HepG2 (cell line): ENCODE data around the gene ATRIP. TPM values are rescaled to one million over a fixed set of nuclear protein-coding genes. Genes with fewer than 3 reads are reported as not detected.
"Not testable (repeated sequence)": the region's sequence is repeated elsewhere in the genome, so short reads cannot be mapped to it uniquely, and the experiment has no call there.

ENCODE experiments used
- ATAC-seq: fragments of 200-7000 bp; cut with Tn5 transposase; 3 replicates; pipeline ENCODE4 v1.9.1; 2020; ENCODE audit warnings: mild to moderate bottlenecking, moderate library complexity
- BruUV-seq: library from RNA; stranded (reverse); fragments of 400-500 nt; replicated peaks from 2 replicates; lab custom pipeline; 2021; lab: Mats Ljungman, UMichigan
- CTCF ChIA-PET: fragments of 300-600 bp; formaldehyde crosslinking; extraction: SDS; loops from one replicate; lab custom pipeline; 2021; ENCODE audit warnings: low total read pairs, inconsistent platforms, low intra/inter-chr PET ratio; lab: Yijun Ruan, JAX
- POLR2A ChIA-PET: fragments of 350-600 bp; sonication (Branson Sonifier 250); formaldehyde crosslinking; loops from one replicate; lab custom pipeline; 2020; ENCODE audit warnings: antibody characterized with exemption, inconsistent platforms; lab: Yijun Ruan, JAX
- DNase-seq: peaks from one replicate; pipeline ENCODE4 v3.0.0-alpha.2; 2015; ENCODE audit warnings: low spot score
- FAIRE-seq: peaks from 3 replicates; lab custom pipeline; 2011; peaks lifted over from hg19 to GRCh38; lab: Jason Lieb, UNC
- H2AFZ ChIP-seq: one replicate; pipeline ENCODE4 v1.6.1; 2011; ENCODE audit warnings: low read length, inconsistent platforms
- H3K27ac ChIP-seq: fragments of 300-600 bp; 3 replicates; pipeline ENCODE4 v1.8.0; 2011; ENCODE audit warnings: mixed run types, mild to moderate bottlenecking, mixed read lengths, low read length, inconsistent platforms; ENCODE audit not compliant: insufficient read depth; ENCODE audit errors: extremely low read length
- H3K27me3 ChIP-seq, 2 experiments: fragments of 200-600 bp in 1 of 2; 2 replicates in 1 of 2; 3 replicates in 1 of 2; pipeline versions ENCODE4 v1.6.0 to v1.8.0; 2011; ENCODE audit warnings: low read length in 2 of 2, mild to moderate bottlenecking in 2 of 2, moderate library complexity in 2 of 2, inconsistent platforms in 1 of 2; ENCODE audit not compliant: insufficient read depth in 2 of 2, control insufficient read depth in 1 of 2
- H3K36me3 ChIP-seq, 2 experiments: fragments of 200-600 bp in 1 of 2; replicated peaks in 1 of 2; 2 replicates in 1 of 2; 3 replicates in 1 of 2; pipeline versions ENCODE4 v1.5.1 to v1.8.0; 2011; ENCODE audit warnings: low read length in 2 of 2, inconsistent platforms in 1 of 2; ENCODE audit not compliant: insufficient read depth in 2 of 2, control insufficient read depth in 1 of 2
- H3K4me1 ChIP-seq: 2 replicates; pipeline ENCODE4 v1.5.1; 2012; ENCODE audit warnings: low read length, inconsistent platforms; ENCODE audit not compliant: insufficient read depth
- H3K4me2 ChIP-seq: 2 replicates; pipeline ENCODE4 v1.6.0; 2011; ENCODE audit warnings: low read depth, low read length, inconsistent platforms
- H3K4me3 ChIP-seq, 3 experiments: fragments of 200-600 bp in 1 of 3; sonication (generic), shearing (Covaris generic) in 1 of 3; replicated peaks in 1 of 3; 2 replicates each; pipeline ENCODE4 v1.5.1; 2011 to 2016; ENCODE audit warnings: low read length in 3 of 3, inconsistent platforms in 2 of 3, low read depth in 2 of 3, mild to moderate bottlenecking in 2 of 3, control low read depth in 1 of 3, mixed read lengths in 1 of 3; ENCODE audit not compliant: insufficient read depth in 1 of 3
- H3K79me2 ChIP-seq: one replicate; pipeline ENCODE4 v1.6.1; 2011; ENCODE audit warnings: low read length, inconsistent platforms; ENCODE audit not compliant: insufficient read depth
- H3K9ac ChIP-seq: 2 replicates; pipeline ENCODE4 v1.6.0; 2011; ENCODE audit warnings: mild to moderate bottlenecking, low read depth, low read length, inconsistent platforms; ENCODE audit not compliant: insufficient read depth
- H3K9me3 ChIP-seq: 2 replicates; pipeline ENCODE4 v1.5.1; 2012; ENCODE audit warnings: mild to moderate bottlenecking, low read length
- H4K20me1 ChIP-seq: 2 replicates; pipeline ENCODE4 v1.6.0; 2011; ENCODE audit warnings: inconsistent platforms, mild to moderate bottlenecking, low read length, moderate library complexity; ENCODE audit not compliant: insufficient read depth
- ETV6 ChIP-seq: sonication (generic); formaldehyde crosslinking; conservative IDR thresholded peaks from 2 replicates; pipeline ENCODE4 v1.4.0; 2020; ENCODE audit warnings: missing genetic modification reagents
- SOX13 ChIP-seq, 3 experiments: fragments of 450-650 bp in 1 of 3; sonication (generic) in 1 of 3; formaldehyde crosslinking in 1 of 3; IDR thresholded peaks in 2 of 3; conservative IDR thresholded peaks in 1 of 3; 2 replicates each; pipeline versions ENCODE4 v1.5.0 to v1.6.1; 2016 to 2020; ENCODE audit warnings: antibody characterized with exemption in 1 of 3, mild to moderate bottlenecking in 1 of 3, missing compliant biosample characterization in 1 of 3, missing genetic modification reagents in 1 of 3, moderate library complexity in 1 of 3
- ZMYM3 ChIP-seq: sonication (generic); formaldehyde crosslinking; IDR thresholded peaks from 2 replicates; pipeline ENCODE4 v1.5.1; 2020; ENCODE audit warnings: mild to moderate bottlenecking, missing genetic modification reagents
- ZNF362 ChIP-seq: sonication (generic); formaldehyde crosslinking; IDR thresholded peaks from 2 replicates; pipeline ENCODE4 v1.4.0; 2020; ENCODE audit warnings: missing genetic modification reagents, mild to moderate bottlenecking, borderline replicate concordance
- ZNF770 ChIP-seq: sonication (generic); formaldehyde crosslinking; IDR thresholded peaks from 2 replicates; pipeline ENCODE4 v1.5.0; 2020; ENCODE audit warnings: mild to moderate bottlenecking, missing genetic modification reagents
- ZSCAN25 ChIP-seq: sonication (generic); formaldehyde crosslinking; IDR thresholded peaks from 2 replicates; pipeline ENCODE4 v1.8.0; 2022; ENCODE audit warnings: mild to moderate bottlenecking, missing genetic modification reagents
- WGBS: methylation state at CpG from one replicate; pipeline ENCODE4 v1.1.6; 2017; ENCODE audit warnings: low lambda C conversion rate; 5-methylcytosine and 5-hydroxymethylcytosine counted together
- in situ Hi-C: cut with HindIII; loops from 2 replicates; pipeline ENCODE4 v1.10.0; 2017; ENCODE audit warnings: low pct_unique_long_range_greater_than_20kb; ENCODE audit not compliant: extremely low pct_ligation_motif_present
- intact Hi-C: fragments of 100-400 bp; cut with micrococcal nuclease; formaldehyde crosslinking; loops from one replicate; pipeline ENCODE4 v1.10.0; 2022; ENCODE audit not compliant: unreplicated experiment
- polyA plus RNA-seq, 8 experiments: library from polyadenylated mRNA; depleted of rRNA in 3 of 8; stranded (reverse) in 7 of 8; unstranded in 1 of 8; fragments of >200 nt; fragmentation: Illumina TruSeq in 4 of 8; extraction: Trizol in 4 of 8; gene quantifications; 2 replicates each; pipeline versions ENCODE4 v1.2.1 to v1.2.3, GENCODE V29; 2011 to 2016; ENCODE audit warnings: low read depth in 4 of 8, missing spikeins in 1 of 8, mixed read lengths in 1 of 8; ENCODE audit not compliant: insufficient read depth in 1 of 8
- total RNA-seq, 5 experiments: library from RNA; depleted of rRNA; stranded (reverse); fragments of >200 nt; fragmentation: Illumina TruSeq; extraction: Trizol; gene quantifications; 2 replicates each; pipeline ENCODE4 v1.2.3, GENCODE V29; 2016; ENCODE audit warnings: low read depth in 1 of 5

The ATRIP gene
- total and polyA plus RNA-seq, 2 of the 13 experiments (the other 11 are each of a cell fraction or from before 2014, with no cell fraction given), result 5.1 to 12.5 TPM

GRCh38 chr3:48478626-48479555 lies 32.4 kb downstream of the ATRIP start (continued):
- no peak for TF ChIP-seq ETV6 (CRISPR knock-in tag)
- peak; percentile 21; the same call in 1 of the 2 replicates for TF ChIP-seq ZSCAN25 (CRISPR knock-in tag)

- CTCF ChIA-PET, BruUV-seq, FAIRE-seq, H3K27ac ChIP-seq, POLR2A ChIA-PET, H2AFZ ChIP-seq, H3K9ac ChIP-seq, ATAC-seq, H4K20me1 ChIP-seq, H3K4me3 ChIP-seq, H3K9me3 ChIP-seq, intact Hi-C loops, in situ Hi-C loops, H3K4me2 ChIP-seq, H3K36me3 ChIP-seq, H3K79me2 ChIP-seq, H3K27me3 ChIP-seq, DNase-seq: not testable (repeated sequence)
- peaks cover 28% of the 10 kb centered on the region for H3K4me1 ChIP-seq
- 93% methylated on average over 11 of the region's 11 CpGs for WGBS
Measured at GRCh38 chr3:48480891-48481290, 34.4 kb downstream of the ATRIP start.

- H3K27ac ChIP-seq; H3K9me3 ChIP-seq; DNase-seq; H3K4me2 ChIP-seq; H3K36me3 ChIP-seq; H3K4me3 ChIP-seq; H2AFZ ChIP-seq; in situ Hi-C loops; H4K20me1 ChIP-seq; H3K79me2 ChIP-seq; FAIRE-seq; intact Hi-C loops; CTCF ChIA-PET; BruUV-seq; H3K27me3 ChIP-seq; H3K9ac ChIP-seq; TF ChIP-seq SOX13 (IDR thresholded peaks at IDR 0.05): not testable (repeated sequence)
- peak; percentile 45 for ATAC-seq
- peaks cover 30% of the 10 kb centered on the region for H3K4me1 ChIP-seq
- 35% methylated on average over 4 of the region's 6 CpGs for WGBS
- POLR2A ChIA-PET, result interaction anchor here (0.7 to 2.1 kb wide), 2 partner anchors 9 to 295 kb away, joined by 3 to 10 read pairs; partner anchors contain the start of gene CDC25A
- TF ChIP-seq ZNF362 (CRISPR knock-in tag), result 0 out of 2 replicates have a peak, but pooled peaks have one; percentile 16
- peak in 1 of 2 experiments; percentile 19; a peak in 1 of 4 replicates for TF ChIP-seq SOX13 (CRISPR knock-in tag; conservative IDR thresholded peaks at IDR 0.05 in 1 of 2, IDR thresholded peaks at IDR 0.05 in 1 of 2)
- peak; percentile 95 for TF ChIP-seq ZNF770
- peak; percentile 65; the same call in 1 of the 2 replicates for TF ChIP-seq ZMYM3 (CRISPR knock-in tag)
Measured at GRCh38 chr3:48482822-48483221, 36.3 kb downstream of the ATRIP start.
